Measurements from ENCODE around the gene SPTSSA.
"Not testable (repeated sequence)": the region's sequence is repeated elsewhere in the genome, so short reads cannot be mapped to it uniquely, and the experiment has no call there.

The SPTSSA gene

GRCh38 chr14:34423445-34423844, 38.6 kb downstream of the SPTSSA start:
- no peak for DNase-seq (ENCODE audit: insufficient read length)
- no peak for FAIRE-seq
- TF ChIP-seq POLR2AphosphoS5 (IDR thresholded peaks at IDR 0.05; ENCODE audit: low read depth, low read length) (no peak), POLR2A (IDR thresholded peaks at IDR 0.05; ENCODE audit: low read depth, low read length) (no peak), TAF1 (IDR thresholded peaks at IDR 0.05; ENCODE audit: borderline replicate concordance, low read depth, low read length) (no peak)

- DNase-seq (ENCODE audit: insufficient read length), result no peak
- no peak for TF ChIP-seq TAF1 (IDR thresholded peaks at IDR 0.05; ENCODE audit: borderline replicate concordance, low read depth, low read length)
- no peak for TF ChIP-seq POLR2A (IDR thresholded peaks at IDR 0.05; ENCODE audit: low read depth, low read length)
- TF ChIP-seq POLR2AphosphoS5 (IDR thresholded peaks at IDR 0.05; ENCODE audit: low read depth, low read length), result no peak
- FAIRE-seq, result no peak
These were observed 41.4 kb downstream of the SPTSSA start for GRCh38 chr14:34420547-34421150.

- FAIRE-seq (no peak), DNase-seq (ENCODE audit: insufficient read length) (no peak)
- TF ChIP-seq POLR2AphosphoS5 (IDR thresholded peaks at IDR 0.05; ENCODE audit: low read depth, low read length) (no peak), POLR2A (IDR thresholded peaks at IDR 0.05; ENCODE audit: low read depth, low read length) (no peak), TAF1 (IDR thresholded peaks at IDR 0.05; ENCODE audit: borderline replicate concordance, low read depth, low read length) (no peak)
These were observed 52.3 kb downstream of the SPTSSA start for GRCh38 chr14:34409721-34410120.

- TF ChIP-seq TAF1 (IDR thresholded peaks at IDR 0.05; ENCODE audit: borderline replicate concordance, low read depth, low read length) (no peak), POLR2AphosphoS5 (IDR thresholded peaks at IDR 0.05; ENCODE audit: low read depth, low read length) (no peak), POLR2A (IDR thresholded peaks at IDR 0.05; ENCODE audit: low read depth, low read length) (no peak)
- no peak for DNase-seq (ENCODE audit: insufficient read length)
- no peak for FAIRE-seq
These were observed 54.1 kb downstream of the SPTSSA start for GRCh38 chr14:34407951-34408350.

- DNase-seq (ENCODE audit: insufficient read length) (no peak), FAIRE-seq (no peak)
- TF ChIP-seq POLR2AphosphoS5 (IDR thresholded peaks at IDR 0.05; ENCODE audit: low read depth, low read length), result no peak
- TF ChIP-seq TAF1 (IDR thresholded peaks at IDR 0.05; ENCODE audit: borderline replicate concordance, low read depth, low read length), result no peak
- TF ChIP-seq POLR2A (IDR thresholded peaks at IDR 0.05; ENCODE audit: low read depth, low read length), result no peak
These were observed 57.6 kb downstream of the SPTSSA start for GRCh38 chr14:34404416-34404815.

GRCh38 chr14:34403646-34404045, 58.4 kb downstream of the SPTSSA start:
- no peak for TF ChIP-seq POLR2A (IDR thresholded peaks at IDR 0.05; ENCODE audit: low read depth, low read length)
- no peak for TF ChIP-seq TAF1 (IDR thresholded peaks at IDR 0.05; ENCODE audit: borderline replicate concordance, low read depth, low read length)
- no peak for TF ChIP-seq POLR2AphosphoS5 (IDR thresholded peaks at IDR 0.05; ENCODE audit: low read depth, low read length)
- FAIRE-seq (no peak), DNase-seq (ENCODE audit: insufficient read length) (no peak)

GRCh38 chr14:34398024-34398423, 64.0 kb downstream of the SPTSSA start:
- TF ChIP-seq TAF1 (IDR thresholded peaks at IDR 0.05; ENCODE audit: borderline replicate concordance, low read depth, low read length), result no peak
- no peak for FAIRE-seq
- no peak for DNase-seq (ENCODE audit: insufficient read length)

GRCh38 chr14:34387974-34388516, 74.0 kb downstream of the SPTSSA start:
- DNase-seq (ENCODE audit: insufficient read length) (no peak), FAIRE-seq (no peak)
- no peak for TF ChIP-seq POLR2AphosphoS5 (IDR thresholded peaks at IDR 0.05; ENCODE audit: low read depth, low read length)
- no peak for TF ChIP-seq POLR2A (IDR thresholded peaks at IDR 0.05; ENCODE audit: low read depth, low read length)
- no peak for TF ChIP-seq TAF1 (IDR thresholded peaks at IDR 0.05; ENCODE audit: borderline replicate concordance, low read depth, low read length)

GRCh38 chr14:34386865-34387485, 75.1 kb downstream of the SPTSSA start:
- DNase-seq (ENCODE audit: insufficient read length), result no peak
- TF ChIP-seq TAF1 (IDR thresholded peaks at IDR 0.05; ENCODE audit: borderline replicate concordance, low read depth, low read length), result no peak
- TF ChIP-seq POLR2AphosphoS5 (IDR thresholded peaks at IDR 0.05; ENCODE audit: low read depth, low read length), result no peak
- TF ChIP-seq POLR2A (IDR thresholded peaks at IDR 0.05; ENCODE audit: low read depth, low read length), result no peak
- no peak for FAIRE-seq

- DNase-seq (ENCODE audit: insufficient read length); FAIRE-seq: not testable (repeated sequence)
These were observed 76.2 kb downstream of the SPTSSA start for GRCh38 chr14:34385881-34386280.

- DNase-seq (ENCODE audit: insufficient read length) (no peak), FAIRE-seq (no peak)
- TF ChIP-seq POLR2A (IDR thresholded peaks at IDR 0.05; ENCODE audit: low read depth, low read length) (no peak), POLR2AphosphoS5 (IDR thresholded peaks at IDR 0.05; ENCODE audit: low read depth, low read length) (no peak), TAF1 (IDR thresholded peaks at IDR 0.05; ENCODE audit: borderline replicate concordance, low read depth, low read length) (no peak)
These were observed 78.2 kb downstream of the SPTSSA start for GRCh38 chr14:34383839-34384238.
